Esophagus muscularis mucosa (tissue), 4 donors: ENCODE measurements around the gene DENND2C. TPM values are rescaled to one million over a fixed set of nuclear protein-coding genes. Genes with fewer than 3 reads are reported as not detected.

Experiments
- DNase-seq: peaks from one replicate; pipeline ENCODE4 v3.0.0-alpha.2; 2017; ENCODE audit errors: extremely low spot score
- H3K27ac ChIP-seq, 4 donors: fragments of 200-600 bp; sonication (generic); replicated peaks in 1 of 4; 1 replicate in 3 of 4; 2 replicates in 1 of 4; pipeline ENCODE4 v1.5.1; 2016 to 2019; ENCODE audit warnings: mild to moderate bottlenecking in 1 of 4
- H3K27me3 ChIP-seq, 4 donors: fragments of 200-600 bp; sonication (generic); one replicate each; pipeline versions ENCODE4 v1.5.1 to v1.6.0; 2016 to 2019
- H3K36me3 ChIP-seq, 4 donors: fragments of 200-600 bp; sonication (generic); one replicate each; pipeline ENCODE4 v1.5.1; 2016 to 2019
- H3K4me1 ChIP-seq, 4 donors: fragments of 200-600 bp; sonication (generic); one replicate each; pipeline ENCODE4 v1.5.1; 2016 to 2019
- H3K4me3 ChIP-seq, 4 donors: fragments of 200-600 bp; sonication (generic); 1 replicate in 2 of 4; 2 replicates in 2 of 4; pipeline ENCODE4 v1.5.1; 2016 to 2019; ENCODE audit warnings: mild to moderate bottlenecking in 4 of 4, moderate library complexity in 1 of 4
- H3K9me3 ChIP-seq, 4 donors: fragments of 200-600 bp; sonication (generic); 1 replicate in 3 of 4; 2 replicates in 1 of 4; pipeline ENCODE4 v1.5.1; 2016 to 2019
- CTCF ChIP-seq, 3 experiments: fragments of 200-600 bp in 2 of 3; fragments of 450-650 bp in 1 of 3; sonication (generic) in 2 of 3; IDR thresholded peaks; one replicate each; pipeline ENCODE4 v1.5.1; 2017 to 2019; ENCODE audit warnings: antibody characterized with exemption in 3 of 3, mild to moderate bottlenecking in 2 of 3, moderate library complexity in 1 of 3
- EP300 ChIP-seq: sonication (generic); formaldehyde crosslinking; IDR thresholded peaks from one replicate; pipeline ENCODE4 v1.6.1; 2017; ENCODE audit warnings: antibody characterized with exemption
- POLR2A ChIP-seq: fragments of 450-650 bp; IDR thresholded peaks from one replicate; pipeline ENCODE4 v1.6.1; 2017; ENCODE audit warnings: antibody characterized with exemption, moderate library complexity, mild to moderate bottlenecking, low read depth
- POLR2AphosphoS5 ChIP-seq, 2 donors: sonication (generic); formaldehyde crosslinking; IDR thresholded peaks; one replicate each; pipeline ENCODE4 v1.6.1; 2017; ENCODE audit warnings: antibody characterized with exemption in 2 of 2
- WGBS: methylation state at CpG from one replicate; pipeline ENCODE4 v1.1.5; 2018; 5-methylcytosine and 5-hydroxymethylcytosine counted together
- intact Hi-C: fragments of 100-400 bp; cut with DNase I; formaldehyde crosslinking; loops from one replicate; pipeline ENCODE4 v1.15.1; 2023
- total RNA-seq, 4 donors: library from RNA; depleted of rRNA; stranded (reverse); fragments of >200 nt; gene quantifications; one replicate each; pipeline versions ENCODE4 v1.1.0 to v1.2.1, GENCODE V29; 2016

The DENND2C gene
- total RNA-seq, 4 donors from 2014 or later: 1.2 to 2.5 (median 2.0) TPM

GRCh38 chr1:114607223-114607622 lies 62.6 kb downstream of the DENND2C start:
- H3K27me3 ChIP-seq: no peaks in the 10 kb centered on the region
- 65% methylated on average over 1 of the region's 1 CpG for WGBS
- no peak overlapping the region for H3K4me3 ChIP-seq
- no peak overlapping the region for H3K27ac ChIP-seq
- TF ChIP-seq EP300 (no peak), POLR2A (no peak), POLR2AphosphoS5 (IDR thresholded peaks at IDR 0.05) (no peak), CTCF (IDR thresholded peaks at IDR 0.05) (no peak)
- H3K9me3 ChIP-seq: no peaks in the 10 kb centered on the region
- H3K36me3 ChIP-seq: peaks cover 24 to 58% (median 37%) of the 10 kb centered on the region in 4 donors
- H3K4me1 ChIP-seq: no peaks in the 10 kb centered on the region
- intact Hi-C loops: no loop called here
- no peak for DNase-seq

GRCh38 chr1:114597949-114598348 lies 71.9 kb downstream of the DENND2C start:
- H3K27me3 ChIP-seq: no peaks in the 10 kb centered on the region
- H3K4me1 ChIP-seq: no peaks in the 10 kb centered on the region
- no peak overlapping the region for H3K4me3 ChIP-seq
- TF ChIP-seq CTCF (IDR thresholded peaks at IDR 0.05): no peak
- no peak for TF ChIP-seq EP300
- no peak for TF ChIP-seq POLR2A
- TF ChIP-seq POLR2AphosphoS5 (IDR thresholded peaks at IDR 0.05): no peak
- WGBS: 81% methylated on average over 1 of the region's 1 CpG
- H3K9me3 ChIP-seq: no peaks in the 10 kb centered on the region
- intact Hi-C loops: no loop called here
- no peak for DNase-seq
- no peak overlapping the region for H3K27ac ChIP-seq
- peaks cover 7 to 77% (median 45%) of the 10 kb centered on the region in 4 donors for H3K36me3 ChIP-seq

GRCh38 chr1:114595602-114596001 lies 74.2 kb downstream of the DENND2C start:
- H3K27me3 ChIP-seq: no peaks in the 10 kb centered on the region
- no peak for DNase-seq
- no peak for TF ChIP-seq CTCF (IDR thresholded peaks at IDR 0.05)
- no peak for TF ChIP-seq EP300
- TF ChIP-seq POLR2A: no peak
- TF ChIP-seq POLR2AphosphoS5 (IDR thresholded peaks at IDR 0.05): no peak
- peaks cover 4 to 78% (median 34%) of the 10 kb centered on the region in 4 donors for H3K36me3 ChIP-seq
- H3K9me3 ChIP-seq: no peaks in the 10 kb centered on the region
- H3K4me3 ChIP-seq: no peak overlapping the region
- intact Hi-C loops: no loop called here
- no peaks in the 10 kb centered on the region for H3K4me1 ChIP-seq
- H3K27ac ChIP-seq: no peak overlapping the region

- Histone ChIP-seq H3K27ac (no peak overlapping the region), H3K4me3 (no peak overlapping the region), H3K36me3 (peaks cover 4 to 64% (median 27%) of the 10 kb centered on the region in 4 donors), H3K27me3 (no peaks in the 10 kb centered on the region), H3K4me1 (no peaks in the 10 kb centered on the region), H3K9me3 (no peaks in the 10 kb centered on the region)
- 86% methylated on average over 3 of the region's 3 CpGs for WGBS
- DNase-seq: no peak
- no peak for TF ChIP-seq EP300
- TF ChIP-seq POLR2A: no peak
- TF ChIP-seq POLR2AphosphoS5 (IDR thresholded peaks at IDR 0.05): no peak
- no peak for TF ChIP-seq CTCF (IDR thresholded peaks at IDR 0.05)
- intact Hi-C loops: no loop called here
Measured at GRCh38 chr1:114594046-114594445, 75.8 kb downstream of the DENND2C start.

- Histone ChIP-seq H3K4me3 (no peak overlapping the region), H3K9me3 (no peaks in the 10 kb centered on the region), H3K27ac (no peak overlapping the region), H3K27me3 (no peaks in the 10 kb centered on the region), H3K4me1 (no peaks in the 10 kb centered on the region), H3K36me3 (peaks cover 0 to 33% (median 23%) of the 10 kb centered on the region in 4 donors)
- WGBS: 90% methylated on average over 3 of the region's 3 CpGs
- DNase-seq: no peak
- TF ChIP-seq POLR2A: no peak
- TF ChIP-seq EP300: no peak
- TF ChIP-seq POLR2AphosphoS5 (IDR thresholded peaks at IDR 0.05): no peak
- TF ChIP-seq CTCF (IDR thresholded peaks at IDR 0.05): no peak
- intact Hi-C loops: loop anchor here (10.0 kb wide), 1 partner anchor 244 kb away; no protein-coding TSS in a partner anchor
Measured at GRCh38 chr1:114589122-114589521, 80.7 kb downstream of the DENND2C start.
